RWPE1 (cell line): ENCODE results near the gene LIMS2.

ENCODE experiments used
- CTCF ChIA-PET: fragments of 350-600 bp; sonication (Branson Sonifier 250); formaldehyde crosslinking; extraction: SDS; loops from one replicate; lab custom pipeline; 2021; lab: Yijun Ruan, JAX
- POLR2A ChIA-PET: fragments of 400-600 bp; formaldehyde crosslinking; extraction: SDS; loops from one replicate; lab custom pipeline; 2020; ENCODE audit warnings: antibody characterized with exemption; ENCODE audit not compliant: low non-redundant PET; lab: Yijun Ruan, JAX
- DNase-seq: peaks from one replicate; pipeline ENCODE4 v3.0.0; 2012; ENCODE audit warnings: low spot score
- H3K27ac ChIP-seq: fragments of 450-650 bp; 2 replicates; pipeline ENCODE4 v1.5.1; 2017
- TF ChIP-seq, protein P1 (sequence below): fragments of 450-650 bp; conservative IDR thresholded peaks from 2 replicates; pipeline ENCODE4 v1.5.1; 2017; ENCODE audit warnings: low read depth, mild to moderate bottlenecking

LIMS2 gene

DNA sequence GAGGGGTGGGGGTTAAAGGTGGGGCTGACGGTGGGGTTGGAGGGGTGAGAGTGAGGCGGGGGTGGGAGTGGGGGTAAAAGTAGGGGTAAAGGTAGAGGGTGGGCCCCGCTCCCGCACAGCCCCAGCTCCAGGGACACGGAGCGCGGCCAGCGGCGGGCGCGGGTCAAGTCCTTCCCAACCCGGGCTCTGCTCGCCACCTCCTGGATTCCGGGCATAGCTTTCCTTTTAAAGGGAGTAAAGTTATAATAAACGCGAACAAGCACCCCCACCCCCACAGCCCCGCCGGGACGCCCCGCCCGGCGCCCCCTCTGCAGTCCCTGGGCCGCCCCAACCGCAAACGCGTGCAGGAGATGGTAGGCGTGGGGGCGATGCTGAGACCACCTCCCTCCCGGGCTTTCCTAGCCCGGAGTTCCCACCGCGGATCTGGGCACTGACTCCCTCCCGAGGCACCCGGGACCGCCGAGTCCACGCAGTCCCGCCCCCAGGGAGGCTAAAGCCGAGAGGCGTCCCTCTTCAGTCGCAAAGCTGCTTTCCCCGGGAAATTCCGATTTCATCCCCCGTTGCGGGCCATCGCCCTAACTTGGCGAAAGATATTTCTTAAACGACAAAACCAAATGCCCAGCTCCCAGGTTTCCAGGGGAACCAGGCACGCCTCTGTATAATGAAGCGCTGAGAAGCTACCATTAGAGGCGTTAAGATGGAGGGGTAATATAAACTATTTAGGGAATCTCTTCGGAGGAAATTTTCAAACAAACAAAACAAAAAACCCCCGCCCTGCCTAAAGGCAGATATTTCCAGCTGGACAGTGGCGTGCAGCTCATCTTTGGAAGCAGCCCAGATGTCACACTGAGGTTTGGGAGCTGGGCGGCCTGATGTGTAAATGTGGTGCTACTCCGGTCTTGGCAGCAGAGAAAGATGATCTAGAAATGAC lies at the start of gene LIMS2:
TSS of gene LIMS2 (minus strand) at position 200 of the 931 bp plus-strand sequence. CDS start 506 bp downstream, outside the sequence.
- CTCF ChIA-PET, result interaction anchor here (0.5 to 2.7 kb wide), 7 partner anchors 21 to 591 kb away, joined by 3 to 15 read pairs (median 4); no protein-coding TSS in a partner anchor
- peak; percentile 53 for DNase-seq
- no peak within 1 kb of the TSS for H3K27ac ChIP-seq
- POLR2A ChIA-PET, result no interaction called here
- TF ChIP-seq, protein P1, sequence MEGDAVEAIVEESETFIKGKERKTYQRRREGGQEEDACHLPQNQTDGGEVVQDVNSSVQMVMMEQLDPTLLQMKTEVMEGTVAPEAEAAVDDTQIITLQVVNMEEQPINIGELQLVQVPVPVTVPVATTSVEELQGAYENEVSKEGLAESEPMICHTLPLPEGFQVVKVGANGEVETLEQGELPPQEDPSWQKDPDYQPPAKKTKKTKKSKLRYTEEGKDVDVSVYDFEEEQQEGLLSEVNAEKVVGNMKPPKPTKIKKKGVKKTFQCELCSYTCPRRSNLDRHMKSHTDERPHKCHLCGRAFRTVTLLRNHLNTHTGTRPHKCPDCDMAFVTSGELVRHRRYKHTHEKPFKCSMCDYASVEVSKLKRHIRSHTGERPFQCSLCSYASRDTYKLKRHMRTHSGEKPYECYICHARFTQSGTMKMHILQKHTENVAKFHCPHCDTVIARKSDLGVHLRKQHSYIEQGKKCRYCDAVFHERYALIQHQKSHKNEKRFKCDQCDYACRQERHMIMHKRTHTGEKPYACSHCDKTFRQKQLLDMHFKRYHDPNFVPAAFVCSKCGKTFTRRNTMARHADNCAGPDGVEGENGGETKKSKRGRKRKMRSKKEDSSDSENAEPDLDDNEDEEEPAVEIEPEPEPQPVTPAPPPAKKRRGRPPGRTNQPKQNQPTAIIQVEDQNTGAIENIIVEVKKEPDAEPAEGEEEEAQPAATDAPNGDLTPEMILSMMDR, result no peak

GRCh38 chr2:127722807-127723206 lies 47.5 kb upstream of the LIMS2 start:
- DNase-seq, result no peak
- TF ChIP-seq, protein P1, result no peak
- ChIA-PET POLR2A (no interaction called here), CTCF (no interaction called here)
- H3K27ac ChIP-seq, result no peak overlapping the region

DNA sequence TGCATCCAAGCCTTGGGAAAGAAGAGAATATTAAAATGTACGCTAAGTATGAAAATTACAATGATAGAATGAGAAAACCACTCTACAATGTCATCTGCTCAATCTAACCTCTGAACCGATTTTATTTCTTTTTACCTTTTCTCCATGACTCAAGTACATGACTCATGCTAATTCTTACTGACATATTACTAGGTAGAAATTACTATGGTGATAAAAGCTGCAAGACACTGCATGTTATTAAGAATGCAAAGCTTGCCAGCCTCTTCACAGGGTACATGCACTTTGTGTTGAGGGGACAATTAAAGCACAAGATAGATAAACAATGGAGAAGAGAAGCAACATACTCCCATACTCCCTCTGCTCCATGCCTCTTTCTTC lies 46.6 kb upstream of the LIMS2 start:
- CTCF ChIA-PET, result interaction anchor here (0.9 kb wide), 1 partner anchor 214 kb away, joined by 4 read pairs; no protein-coding TSS in a partner anchor
- DNase-seq, result peak; percentile 74
- POLR2A ChIA-PET, result no interaction called here
- TF ChIP-seq, protein P1, result no peak
- no peak overlapping the region for H3K27ac ChIP-seq

- no peak for DNase-seq
- TF ChIP-seq, protein P1, result no peak
Observed at GRCh38 chr2:127721311-127721977, 46.1 kb upstream of the LIMS2 start.

DNA sequence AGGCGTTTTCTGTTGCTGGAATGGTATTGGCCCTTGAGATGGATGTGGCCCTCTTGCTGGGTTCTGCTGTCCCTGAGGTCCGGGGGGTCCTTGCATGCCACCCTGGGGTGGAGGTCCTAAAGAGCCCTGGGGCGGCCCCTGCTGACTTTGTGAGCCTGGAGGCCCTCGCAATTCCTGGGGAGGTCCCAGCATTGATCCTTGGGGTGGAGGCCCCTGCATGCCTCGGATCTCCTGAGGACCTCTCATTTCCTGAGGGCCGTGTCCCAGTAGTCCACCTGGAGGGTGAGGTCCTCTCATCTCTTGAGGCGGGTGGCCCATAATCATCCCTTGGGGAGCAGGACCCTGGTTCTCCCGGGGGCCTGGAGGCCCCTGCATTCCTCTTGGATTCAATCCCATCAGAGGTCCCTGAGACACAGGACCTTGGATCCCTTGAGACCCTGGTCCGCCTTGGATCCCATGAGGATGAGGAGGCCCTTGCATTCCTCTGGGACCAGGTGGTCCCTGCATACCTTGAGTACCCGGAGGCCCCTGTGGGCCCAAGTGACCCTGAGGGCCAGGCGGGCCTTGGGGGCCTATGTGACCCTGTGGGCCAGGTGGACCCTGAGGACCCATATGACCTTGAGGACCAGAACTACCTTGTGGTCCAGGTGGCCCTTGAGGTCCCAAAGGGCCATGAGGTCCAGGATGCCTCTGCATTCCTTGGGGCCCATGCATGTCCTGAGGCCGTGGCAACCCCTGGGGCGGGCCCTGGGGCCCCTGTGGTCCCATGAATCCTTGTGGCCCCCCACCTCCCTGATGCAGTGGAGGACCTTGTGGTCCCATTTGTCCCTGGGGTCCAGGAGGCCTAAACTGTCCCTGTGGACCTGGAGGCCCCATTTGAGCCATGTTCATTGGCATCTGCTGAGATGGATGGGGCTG lies 44.2 kb upstream of the LIMS2 start:
- POLR2A ChIA-PET, result no interaction called here
- CTCF ChIA-PET, result no interaction called here
- TF ChIP-seq, protein P1, result no peak
- H3K27ac ChIP-seq, result no peak overlapping the region
- DNase-seq, result no peak

More at GRCh38 chr2:127721311-127721977, 46.1 kb upstream of the LIMS2 start:
- peak overlapping the region; percentile 45 for H3K27ac ChIP-seq
- POLR2A ChIA-PET, result no interaction called here
- CTCF ChIA-PET, result interaction anchor here (0.9 kb wide), 1 partner anchor 213 kb away, joined by 4 read pairs; no protein-coding TSS in a partner anchor
